HCT116 (cell line): ENCODE data around the gene LRRC4B.

Source experiments
- ATF3 ChIP-seq: IDR thresholded peaks from 2 replicates; pipeline ENCODE4 v1.6.1; 2012
- CTCF ChIP-seq, 3 experiments: fragments of 200-600 bp in 1 of 3; sonication (generic) in 1 of 3; IDR thresholded peaks in 2 of 3; conservative IDR thresholded peaks in 1 of 3; 2 replicates each; pipeline ENCODE4 v1.5.1; 2012 to 2017; ENCODE audit warnings: low read depth in 2 of 3, low read length in 2 of 3, antibody characterized with exemption in 1 of 3, borderline replicate concordance in 1 of 3, control low read depth in 1 of 3, mild to moderate bottlenecking in 1 of 3, mixed read lengths in 1 of 3, mixed run types in 1 of 3, moderate library complexity in 1 of 3; ENCODE audit not compliant: insufficient read depth in 1 of 3
- EZH2 ChIP-seq: fragments of 200-600 bp; sonication (generic); IDR thresholded peaks from 2 replicates; pipeline ENCODE4 v1.6.1; 2017; ENCODE audit warnings: antibody characterized with exemption, mixed run types
- JUND ChIP-seq: IDR thresholded peaks from 2 replicates; pipeline ENCODE4 v1.6.1; 2012
- MAX ChIP-seq: IDR thresholded peaks from 2 replicates; pipeline ENCODE4 v1.6.1; 2012
- POLR2A ChIP-seq: IDR thresholded peaks from 2 replicates; pipeline ENCODE4 v1.7.0; 2011; ENCODE audit warnings: borderline replicate concordance; ENCODE audit not compliant: insufficient read depth, insufficient read length; ENCODE audit errors: extremely low read depth
- POLR2AphosphoS5 ChIP-seq: IDR thresholded peaks from 2 replicates; pipeline ENCODE4 v1.6.1; 2011; ENCODE audit warnings: mild to moderate bottlenecking, low read depth, low read length, moderate library complexity
- REST ChIP-seq: IDR thresholded peaks from 2 replicates; pipeline ENCODE4 v1.6.1; 2012; ENCODE audit warnings: low read depth

GRCh38 chr19:50498219-50499056 is 69.8 kb downstream of the LRRC4B start:
- TF ChIP-seq JUND (no peak), CTCF (IDR thresholded peaks at IDR 0.05 in 2 of 3, conservative IDR thresholded peaks at IDR 0.05 in 1 of 3; ENCODE audit: borderline replicate concordance in 1 of 3, insufficient read depth in 1 of 3, low read depth in 2 of 3, low read length in 2 of 3) (no peak), REST (no peak), ATF3 (no peak), POLR2AphosphoS5 (no peak), MAX (no peak), POLR2A (no peak), EZH2 (no peak)
